H1 (cell line): ENCODE measurements around the gene REPS2. TPM values are rescaled to one million over a fixed set of nuclear protein-coding genes. Genes with fewer than 3 reads are reported as not detected.

Experiments used
- CTCF ChIA-PET: fragments of 300-600 bp; sonication (Branson Sonifier 250); formaldehyde crosslinking; loops from one replicate; lab custom pipeline; 2021; ENCODE audit not compliant: partially characterized antibody; lab: Charles Lee
- POLR2A ChIA-PET: fragments of 300-600 bp; sonication (Branson Sonifier 250); formaldehyde crosslinking; loops from one replicate; lab custom pipeline; 2021; ENCODE audit warnings: inconsistent platforms; ENCODE audit not compliant: partially characterized antibody; lab: Charles Lee
- DNase-seq, 2 experiments: peaks; one replicate each; pipeline versions ENCODE4 v3.0.0 to v3.0.0-alpha.2; 2010 to 2022; ENCODE audit warnings: low spot score in 2 of 2, low read depth in 1 of 2, mixed read lengths in 1 of 2
- FAIRE-seq: peaks from 2 replicates; lab custom pipeline; 2011; peaks lifted over from hg19 to GRCh38; lab: Jason Lieb, UNC
- H2AFZ ChIP-seq: 2 replicates; pipeline ENCODE4 v1.8.1; 2012; ENCODE audit warnings: low read length, inconsistent platforms
- H2AK5ac ChIP-seq: 2 replicates; pipeline ENCODE4 v1.6.1; 2013; ENCODE audit warnings: low read depth, low read length
- H2BK120ac ChIP-seq: replicated peaks from 2 replicates; pipeline ENCODE3; 2013; ENCODE audit warnings: low read depth, low read length, inconsistent platforms
- H2BK12ac ChIP-seq: 2 replicates; pipeline ENCODE4 v1.6.1; 2013; ENCODE audit warnings: low read depth, low read length
- H2BK15ac ChIP-seq: 2 replicates; pipeline ENCODE4 v1.6.1; 2013; ENCODE audit warnings: low read length
- H2BK20ac ChIP-seq: 2 replicates; pipeline ENCODE4 v1.6.1; 2013; ENCODE audit warnings: low read length
- H2BK5ac ChIP-seq: 2 replicates; pipeline ENCODE4 v1.6.1; 2013; ENCODE audit warnings: low read depth, low read length
- H3K14ac ChIP-seq: 2 replicates; pipeline ENCODE4 v1.6.1; 2013; ENCODE audit warnings: inconsistent platforms; ENCODE audit not compliant: insufficient read length
- H3K18ac ChIP-seq: 2 replicates; pipeline ENCODE4 v1.6.1; 2013; ENCODE audit warnings: low read length; ENCODE audit errors: extremely low read depth
- H3K23ac ChIP-seq: 2 replicates; pipeline ENCODE4 v1.6.1; 2013; ENCODE audit warnings: inconsistent platforms; ENCODE audit not compliant: insufficient read length
- H3K23me2 ChIP-seq: 2 replicates; pipeline ENCODE4 v1.6.1; 2013; ENCODE audit warnings: low read depth, low read length
- H3K27ac ChIP-seq: 2 replicates; pipeline ENCODE4 v1.6.1; 2011; ENCODE audit warnings: low read depth, low read length, inconsistent platforms
- H3K27me3 ChIP-seq, 4 experiments: replicated peaks in 1 of 4; 1 replicate in 1 of 4; 2 replicates in 3 of 4; pipeline versions ENCODE4 v1.6.1 to v1.8.1; 2011 to 2013; ENCODE audit warnings: low read length in 3 of 4, mild to moderate bottlenecking in 3 of 4, inconsistent platforms in 2 of 4, mixed read lengths in 2 of 4, moderate library complexity in 1 of 4; ENCODE audit not compliant: control insufficient read depth in 3 of 4, insufficient read depth in 3 of 4; ENCODE audit errors: extremely low read depth in 1 of 4
- H3K36me3 ChIP-seq, 4 experiments: 2 replicates each; pipeline versions ENCODE4 v1.6.1 to v1.8.1; 2011 to 2013; ENCODE audit warnings: mild to moderate bottlenecking in 4 of 4, low read length in 3 of 4, moderate library complexity in 2 of 4, control low read depth in 1 of 4, inconsistent platforms in 1 of 4; ENCODE audit not compliant: insufficient read depth in 4 of 4, control insufficient read depth in 2 of 4
- H3K4ac ChIP-seq: replicated peaks from 2 replicates; pipeline ENCODE3; 2013; ENCODE audit warnings: low read length, low read depth, mixed read lengths, inconsistent platforms; ENCODE audit not compliant: insufficient read length
- H3K4me1 ChIP-seq, 4 experiments: replicated peaks in 1 of 4; 1 replicate in 1 of 4; 2 replicates in 3 of 4; pipeline versions ENCODE4 v1.6.1 to v1.8.1; 2011 to 2013; ENCODE audit warnings: low read length in 3 of 4, inconsistent platforms in 2 of 4, mixed read lengths in 1 of 4; ENCODE audit not compliant: insufficient read depth in 4 of 4, control insufficient read depth in 3 of 4
- H3K4me2 ChIP-seq, 2 experiments: 2 replicates each; pipeline versions ENCODE4 v1.6.1 to v1.8.1; 2011 to 2013; ENCODE audit warnings: low read depth in 2 of 2, low read length in 2 of 2, control low read depth in 1 of 2, inconsistent platforms in 1 of 2, mild to moderate bottlenecking in 1 of 2; ENCODE audit not compliant: insufficient read depth in 1 of 2
- H3K4me3 ChIP-seq, 4 experiments: fragments of 200-600, 300-600 bp in 1 of 4; sonication (generic), shearing (Covaris generic), sonication (Bioruptor Twin) in 1 of 4; 2 replicates each; pipeline versions ENCODE4 v1.5.1 to v1.8.1; 2011 to 2016; ENCODE audit warnings: low read length in 4 of 4, low read depth in 3 of 4, control low read depth in 2 of 4, inconsistent platforms in 2 of 4, mild to moderate bottlenecking in 2 of 4, mixed read lengths in 1 of 4, moderate library complexity in 1 of 4; ENCODE audit not compliant: insufficient read depth in 2 of 4; ENCODE audit errors: extremely low read depth in 1 of 4
- H3K56ac ChIP-seq: replicated peaks from 2 replicates; pipeline ENCODE3; 2013; ENCODE audit warnings: low read depth, mild to moderate bottlenecking, mixed read lengths, low read length, inconsistent platforms; ENCODE audit not compliant: insufficient read length
- H3K79me1 ChIP-seq: 2 replicates; pipeline ENCODE4 v1.6.1; 2013; ENCODE audit warnings: low read depth, low read length, control low read depth
- H3K79me2 ChIP-seq, 2 experiments: 2 replicates each; pipeline versions ENCODE4 v1.6.1 to v1.8.1; 2012 to 2013; ENCODE audit warnings: low read length in 2 of 2, mild to moderate bottlenecking in 2 of 2, inconsistent platforms in 1 of 2; ENCODE audit not compliant: insufficient read depth in 2 of 2, control insufficient read depth in 1 of 2
- H3K9ac ChIP-seq, 4 experiments: replicated peaks in 1 of 4; 1 replicate in 1 of 4; 2 replicates in 3 of 4; pipeline versions ENCODE4 v1.6.1 to v1.8.1; 2011 to 2013; ENCODE audit warnings: low read depth in 3 of 4, low read length in 3 of 4, control low read depth in 2 of 4, mild to moderate bottlenecking in 2 of 4, moderate library complexity in 2 of 4, inconsistent platforms in 1 of 4; ENCODE audit errors: extremely low read depth in 1 of 4
- H3K9me3 ChIP-seq, 2 experiments: 2 replicates each; pipeline versions ENCODE4 v1.6.1 to v1.8.1; 2012 to 2013; ENCODE audit warnings: mild to moderate bottlenecking in 2 of 2, moderate library complexity in 2 of 2, control low read depth in 1 of 2, inconsistent platforms in 1 of 2, low read depth in 1 of 2, low read length in 1 of 2, mixed read lengths in 1 of 2; ENCODE audit not compliant: insufficient read depth in 2 of 2
- H4K20me1 ChIP-seq, 2 experiments: replicated peaks in 1 of 2; 2 replicates each; pipeline versions ENCODE3 to v1.8.1; 2011 to 2013; ENCODE audit warnings: inconsistent platforms in 2 of 2, low read length in 2 of 2, mild to moderate bottlenecking in 1 of 2; ENCODE audit not compliant: insufficient read depth in 2 of 2, control insufficient read depth in 1 of 2
- H4K5ac ChIP-seq: 2 replicates; pipeline ENCODE4 v1.6.1; 2013; ENCODE audit warnings: low read length, low read depth, mixed read lengths, inconsistent platforms; ENCODE audit not compliant: insufficient read length
- H4K8ac ChIP-seq: 2 replicates; pipeline ENCODE4 v1.8.0; 2013; ENCODE audit warnings: mild to moderate bottlenecking, moderate library complexity, low read length, inconsistent platforms; ENCODE audit not compliant: insufficient read depth; ENCODE audit errors: extremely low read depth
- H4K91ac ChIP-seq: replicated peaks from 2 replicates; pipeline ENCODE3; 2013; ENCODE audit warnings: low read length, mixed read lengths, inconsistent platforms; ENCODE audit not compliant: insufficient read length
- ATF3 ChIP-seq: IDR thresholded peaks from 2 replicates; pipeline ENCODE4 v1.6.1; 2011; ENCODE audit warnings: low read depth, mild to moderate bottlenecking, low read length; ENCODE audit not compliant: insufficient read depth
- BACH1 ChIP-seq: IDR thresholded peaks from 2 replicates; pipeline ENCODE4 v1.6.1; 2012; ENCODE audit warnings: low read length, improper control_type of control experiment
- CTCF ChIP-seq, 3 experiments: IDR thresholded peaks; 1 replicate in 2 of 3; 2 replicates in 1 of 3; pipeline versions ENCODE4 v1.5.1 to v1.6.1; 2011; ENCODE audit warnings: low read length in 3 of 3, mild to moderate bottlenecking in 3 of 3, inconsistent platforms in 2 of 3, low read depth in 1 of 3, moderate library complexity in 1 of 3; ENCODE audit not compliant: insufficient read depth in 1 of 3; ENCODE audit errors: control extremely low read depth in 1 of 3
- EGR1 ChIP-seq: IDR thresholded peaks from 2 replicates; pipeline ENCODE4 v1.6.1; 2011; ENCODE audit warnings: low read depth, low read length, borderline replicate concordance
- GABPA ChIP-seq: IDR thresholded peaks from 2 replicates; pipeline ENCODE4 v1.6.1; 2011; ENCODE audit warnings: mild to moderate bottlenecking, low read length, moderate library complexity, borderline replicate concordance; ENCODE audit not compliant: insufficient read depth
- KDM4A ChIP-seq: IDR thresholded peaks from one replicate; pipeline ENCODE4 v1.7.1; 2012; ENCODE audit warnings: low read depth, mild to moderate bottlenecking, moderate library complexity, low read length, inconsistent platforms; ENCODE audit not compliant: severe bottlenecking
- PHF8 ChIP-seq: fragments of 200-600 bp; sonication (generic); conservative IDR thresholded peaks from 2 replicates; pipeline ENCODE4 v1.7.1; 2012; ENCODE audit warnings: low read depth, mild to moderate bottlenecking, inconsistent platforms, low read length, moderate library complexity
- SIX5 ChIP-seq: IDR thresholded peaks from 2 replicates; pipeline ENCODE4 v1.6.1; 2011; ENCODE audit warnings: mild to moderate bottlenecking, low read depth, low read length
- SP2 ChIP-seq: IDR thresholded peaks from 2 replicates; pipeline ENCODE4 v1.6.1; 2012; ENCODE audit warnings: mild to moderate bottlenecking, low read length, inconsistent platforms
- USF2 ChIP-seq: IDR thresholded peaks from 2 replicates; pipeline ENCODE4 v1.6.1; 2011; ENCODE audit warnings: low read length, improper control_type of control experiment
- WGBS, 2 experiments: shearing (Covaris generic) in 1 of 2; methylation state at CpG; one replicate each; pipeline versions ENCODE4 v1.1.6 to v1.1.7; 2013 to 2015; ENCODE audit warnings: low lambda C conversion rate in 2 of 2, mixed read lengths in 2 of 2, inconsistent platforms in 1 of 2, low coverage in 1 of 2, missing lambda C conversion rate in 1 of 2; ENCODE audit not compliant: insufficient replicate concordance in 2 of 2, insufficient coverage in 1 of 2, insufficient read length in 1 of 2; ENCODE audit errors: extremely low coverage in 1 of 2, missing lambda C conversion rate in 1 of 2; 5-methylcytosine and 5-hydroxymethylcytosine counted together
- polyA plus RNA-seq, 7 experiments: library from polyadenylated mRNA; depleted of rRNA in 3 of 7; stranded (reverse) in 5 of 7; unstranded in 2 of 7; fragments of >200 nt in 5 of 7; fragments of 200-250 nt in 2 of 7; gene quantifications; 1 replicate in 5 of 7; 2 replicates in 1 of 7; 4 replicates in 1 of 7; pipeline versions ENCODE4 v1.2.1 to v1.2.3, GENCODE V29; 2011 to 2013; ENCODE audit warnings: missing spikeins in 2 of 7, mixed read lengths in 2 of 7
- total RNA-seq: library from RNA; stranded (reverse); fragmentation: NEBNext Ultra II Directional; extraction: Animal tissue kit (Norgen Biotek cat#: 25700); gene quantifications from 2 replicates; pipeline ENCODE4 v1.2.1, GENCODE V29; 2021

Gene REPS2
- total and polyA plus RNA-seq, 2 of the 8 experiments (the other 6 are each of a cell fraction or from before 2014, with no cell fraction given), result 0.79 to 4.3 TPM

GRCh38 chrX:17027931-17028330, 81.5 kb downstream of the REPS2 start:
- CTCF ChIA-PET, result no interaction called here
- H3K18ac ChIP-seq, result no peak overlapping the region
- H4K20me1 ChIP-seq, result no peaks in the 10 kb centered on the region
- H3K79me2 ChIP-seq, result no peaks in the 10 kb centered on the region
- H3K56ac ChIP-seq, result no peak overlapping the region
- H2BK5ac ChIP-seq, result no peak overlapping the region
- H3K4me3 ChIP-seq, result no peak overlapping the region
- POLR2A ChIA-PET, result no interaction called here
- no peaks in the 10 kb centered on the region for H3K27me3 ChIP-seq
- 86% methylated on average over 1 of the region's 2 CpGs; no CpG with 5 or more reads in 1 of the 2 experiments for WGBS, 2 experiments
- no peaks in the 10 kb centered on the region for H3K36me3 ChIP-seq
- H4K91ac ChIP-seq, result no peak overlapping the region
- no peak overlapping the region for H4K8ac ChIP-seq
- no peak overlapping the region for H3K4me2 ChIP-seq
- no peaks in the 10 kb centered on the region for H3K23me2 ChIP-seq
- no peak overlapping the region for H3K9ac ChIP-seq
- H3K4me1 ChIP-seq, result no peaks in the 10 kb centered on the region
- H3K79me1 ChIP-seq, result no peaks in the 10 kb centered on the region
- no peak overlapping the region for H2AFZ ChIP-seq
- FAIRE-seq (peak; percentile 69), DNase-seq (no peak)
- no peak overlapping the region for H3K4ac ChIP-seq
- H2BK12ac ChIP-seq, result no peak overlapping the region
- H2BK20ac ChIP-seq, result no peak overlapping the region
- no peak overlapping the region for H4K5ac ChIP-seq
- no peak overlapping the region for H2BK15ac ChIP-seq
- no peaks in the 10 kb centered on the region for H3K9me3 ChIP-seq
- no peak overlapping the region for H3K14ac ChIP-seq
- H2AK5ac ChIP-seq, result no peak overlapping the region
- no peak overlapping the region for H3K23ac ChIP-seq
- no peak overlapping the region for H2BK120ac ChIP-seq
- H3K27ac ChIP-seq, result no peak overlapping the region
- no peak for TF ChIP-seq CTCF (IDR thresholded peaks at IDR 0.05; ENCODE audit: control extremely low read depth in 1 of 3, insufficient read depth in 1 of 3, low read depth in 1 of 3, low read length in 3 of 3)
- no peak for TF ChIP-seq KDM4A
- no peak for TF ChIP-seq USF2
- TF ChIP-seq EGR1, result no peak
- TF ChIP-seq ATF3, result no peak
- TF ChIP-seq PHF8, result no peak
- no peak for TF ChIP-seq SP2
- TF ChIP-seq GABPA, result no peak
- TF ChIP-seq SIX5, result no peak
- TF ChIP-seq BACH1, result no peak
